ENCODE data around the gene PTGER2. TPM values are rescaled to one million over a fixed set of nuclear protein-coding genes. Genes with fewer than 3 reads are reported as not detected.

PTGER2 gene
- total RNA-seq, 1 donor from 2014 or later, result under 0.01 TPM

- Histone ChIP-seq H3K36me3 (ENCODE audit: control insufficient read depth, insufficient read depth, low read length) (no peaks in the 10 kb centered on the region), H3K4me3 (ENCODE audit: low read depth, low read length) (no peak overlapping the region), H3K27me3 (ENCODE audit: control insufficient read depth, insufficient read depth, low read length) (no peaks in the 10 kb centered on the region)
- DNase-seq (ENCODE audit: low read depth) (no peak), FAIRE-seq (peak; percentile 18)
- no peak for TF ChIP-seq CTCF (IDR thresholded peaks at IDR 0.05; ENCODE audit: insufficient read depth, low read length, severe bottlenecking)
Measured at GRCh38 chr14:52325630-52326029, 11.5 kb downstream of the PTGER2 start.

- no peak for DNase-seq (ENCODE audit: low read depth)
- no peaks in the 10 kb centered on the region for H3K27me3 ChIP-seq (ENCODE audit: control insufficient read depth, insufficient read depth, low read length)
- H3K4me3 ChIP-seq (ENCODE audit: low read depth, low read length), result no peak overlapping the region
- no peak for FAIRE-seq
- H3K36me3 ChIP-seq (ENCODE audit: control insufficient read depth, insufficient read depth, low read length), result no peaks in the 10 kb centered on the region
- TF ChIP-seq CTCF (IDR thresholded peaks at IDR 0.05; ENCODE audit: insufficient read depth, low read length, severe bottlenecking), result no peak
Measured at GRCh38 chr14:52327374-52328226, 13.5 kb downstream of the PTGER2 start.

GRCh38 chr14:52328276-52328675, 14.2 kb downstream of the PTGER2 start:
- no peak for TF ChIP-seq CTCF (IDR thresholded peaks at IDR 0.05; ENCODE audit: insufficient read depth, low read length, severe bottlenecking)
- FAIRE-seq, result no peak
- H3K36me3 ChIP-seq (ENCODE audit: control insufficient read depth, insufficient read depth, low read length), result no peaks in the 10 kb centered on the region
- DNase-seq (ENCODE audit: low read depth), result peak; percentile 86
- H3K4me3 ChIP-seq (ENCODE audit: low read depth, low read length), result no peak overlapping the region
- H3K27me3 ChIP-seq (ENCODE audit: control insufficient read depth, insufficient read depth, low read length), result no peaks in the 10 kb centered on the region

GRCh38 chr14:52329678-52330369, 15.7 kb downstream of the PTGER2 start:
- DNase-seq (ENCODE audit: low read depth), result no peak
- FAIRE-seq, result no peak
- Histone ChIP-seq H3K4me3 (ENCODE audit: low read depth, low read length) (no peak overlapping the region), H3K27me3 (ENCODE audit: control insufficient read depth, insufficient read depth, low read length) (no peaks in the 10 kb centered on the region), H3K36me3 (ENCODE audit: control insufficient read depth, insufficient read depth, low read length) (no peaks in the 10 kb centered on the region)
- TF ChIP-seq CTCF (IDR thresholded peaks at IDR 0.05; ENCODE audit: insufficient read depth, low read length, severe bottlenecking), result no peak

GRCh38 chr14:52332269-52332668, 18.2 kb downstream of the PTGER2 start:
- FAIRE-seq, result no peak
- Histone ChIP-seq H3K4me3 (ENCODE audit: low read depth, low read length) (no peak overlapping the region), H3K27me3 (ENCODE audit: control insufficient read depth, insufficient read depth, low read length) (no peaks in the 10 kb centered on the region), H3K36me3 (ENCODE audit: control insufficient read depth, insufficient read depth, low read length) (no peaks in the 10 kb centered on the region)
- DNase-seq (ENCODE audit: low read depth), result no peak
- TF ChIP-seq CTCF (IDR thresholded peaks at IDR 0.05; ENCODE audit: insufficient read depth, low read length, severe bottlenecking), result no peak

Data from bronchial epithelial cell (primary cell).